Measurements from ENCODE around the gene KIAA1671.

The KIAA1671 gene

GRCh38 chr22:25016311-25016710, 63.8 kb downstream of the KIAA1671 start:
- FAIRE-seq: no peak
- no peak for DNase-seq (ENCODE audit: insufficient read length, low spot score)
- no peak for TF ChIP-seq PAX5 (IDR thresholded peaks at IDR 0.05; ENCODE audit: insufficient read depth, low read length, severe bottlenecking)
- no peak for TF ChIP-seq POLR2A (IDR thresholded peaks at IDR 0.05; ENCODE audit: low read depth, low read length)
- TF ChIP-seq POU2F2 (IDR thresholded peaks at IDR 0.05; ENCODE audit: low read depth, low read length): no peak
- TF ChIP-seq SPI1 (IDR thresholded peaks at IDR 0.05; ENCODE audit: low read depth, low read length): no peak
- no peak for TF ChIP-seq POLR2AphosphoS5 (IDR thresholded peaks at IDR 0.05; ENCODE audit: low read depth, low read length)
- no peak for TF ChIP-seq TAF1 (IDR thresholded peaks at IDR 0.05; ENCODE audit: low read depth, low read length)

- TF ChIP-seq PAX5 (IDR thresholded peaks at IDR 0.05; ENCODE audit: insufficient read depth, low read length, severe bottlenecking) (no peak), SPI1 (IDR thresholded peaks at IDR 0.05; ENCODE audit: low read depth, low read length) (no peak)
- DNase-seq (ENCODE audit: insufficient read length, low spot score) (no peak), FAIRE-seq (no peak)
These were observed 65.5 kb downstream of the KIAA1671 start for GRCh38 chr22:25018009-25018408.

- FAIRE-seq (no peak), DNase-seq (ENCODE audit: insufficient read length, low spot score) (no peak)
- no peak for TF ChIP-seq POU2F2 (IDR thresholded peaks at IDR 0.05; ENCODE audit: low read depth, low read length)
- no peak for TF ChIP-seq PAX5 (IDR thresholded peaks at IDR 0.05; ENCODE audit: insufficient read depth, low read length, severe bottlenecking)
- TF ChIP-seq TAF1 (IDR thresholded peaks at IDR 0.05; ENCODE audit: low read depth, low read length): no peak
- no peak for TF ChIP-seq POLR2A (IDR thresholded peaks at IDR 0.05; ENCODE audit: low read depth, low read length)
These were observed 67.1 kb downstream of the KIAA1671 start for GRCh38 chr22:25019427-25020184.

- DNase-seq (ENCODE audit: insufficient read length, low spot score): no peak
- TF ChIP-seq POLR2A (IDR thresholded peaks at IDR 0.05; ENCODE audit: low read depth, low read length) (no peak), SPI1 (IDR thresholded peaks at IDR 0.05; ENCODE audit: low read depth, low read length) (no peak), TAF1 (IDR thresholded peaks at IDR 0.05; ENCODE audit: low read depth, low read length) (no peak), POU2F2 (IDR thresholded peaks at IDR 0.05; ENCODE audit: low read depth, low read length) (no peak), POLR2AphosphoS5 (IDR thresholded peaks at IDR 0.05; ENCODE audit: low read depth, low read length) (no peak), PAX5 (IDR thresholded peaks at IDR 0.05; ENCODE audit: insufficient read depth, low read length, severe bottlenecking) (no peak)
- no peak for FAIRE-seq
These were observed 68.9 kb downstream of the KIAA1671 start for GRCh38 chr22:25021409-25021808.

GRCh38 chr22:25021976-25022711, 69.6 kb downstream of the KIAA1671 start:
- FAIRE-seq (no peak), DNase-seq (ENCODE audit: insufficient read length, low spot score) (no peak)
- TF ChIP-seq POLR2AphosphoS5 (IDR thresholded peaks at IDR 0.05; ENCODE audit: low read depth, low read length): no peak
- TF ChIP-seq SPI1 (IDR thresholded peaks at IDR 0.05; ENCODE audit: low read depth, low read length): no peak
- no peak for TF ChIP-seq POU2F2 (IDR thresholded peaks at IDR 0.05; ENCODE audit: low read depth, low read length)
- no peak for TF ChIP-seq PAX5 (IDR thresholded peaks at IDR 0.05; ENCODE audit: insufficient read depth, low read length, severe bottlenecking)
- TF ChIP-seq POLR2A (IDR thresholded peaks at IDR 0.05; ENCODE audit: low read depth, low read length): no peak
- no peak for TF ChIP-seq TAF1 (IDR thresholded peaks at IDR 0.05; ENCODE audit: low read depth, low read length)

GRCh38 chr22:25023879-25024278, 71.4 kb downstream of the KIAA1671 start:
- FAIRE-seq: no peak
- DNase-seq (ENCODE audit: insufficient read length, low spot score): no peak
- TF ChIP-seq POU2F2 (IDR thresholded peaks at IDR 0.05; ENCODE audit: low read depth, low read length) (no peak), TAF1 (IDR thresholded peaks at IDR 0.05; ENCODE audit: low read depth, low read length) (no peak), SPI1 (IDR thresholded peaks at IDR 0.05; ENCODE audit: low read depth, low read length) (no peak), POLR2A (IDR thresholded peaks at IDR 0.05; ENCODE audit: low read depth, low read length) (no peak), POLR2AphosphoS5 (IDR thresholded peaks at IDR 0.05; ENCODE audit: low read depth, low read length) (no peak), PAX5 (IDR thresholded peaks at IDR 0.05; ENCODE audit: insufficient read depth, low read length, severe bottlenecking) (no peak)

GRCh38 chr22:25024895-25025294, 72.4 kb downstream of the KIAA1671 start:
- no peak for TF ChIP-seq PAX5 (IDR thresholded peaks at IDR 0.05; ENCODE audit: insufficient read depth, low read length, severe bottlenecking)
- no peak for TF ChIP-seq TAF1 (IDR thresholded peaks at IDR 0.05; ENCODE audit: low read depth, low read length)
- no peak for TF ChIP-seq POLR2AphosphoS5 (IDR thresholded peaks at IDR 0.05; ENCODE audit: low read depth, low read length)
- TF ChIP-seq POLR2A (IDR thresholded peaks at IDR 0.05; ENCODE audit: low read depth, low read length): no peak
- no peak for TF ChIP-seq SPI1 (IDR thresholded peaks at IDR 0.05; ENCODE audit: low read depth, low read length)
- no peak for TF ChIP-seq POU2F2 (IDR thresholded peaks at IDR 0.05; ENCODE audit: low read depth, low read length)
- no peak for FAIRE-seq
- no peak for DNase-seq (ENCODE audit: insufficient read length, low spot score)

GRCh38 chr22:25025491-25026400, 73.2 kb downstream of the KIAA1671 start:
- DNase-seq (ENCODE audit: insufficient read length, low spot score): no peak
- TF ChIP-seq SPI1 (IDR thresholded peaks at IDR 0.05; ENCODE audit: low read depth, low read length): no peak
- TF ChIP-seq TAF1 (IDR thresholded peaks at IDR 0.05; ENCODE audit: low read depth, low read length): no peak
- TF ChIP-seq POU2F2 (IDR thresholded peaks at IDR 0.05; ENCODE audit: low read depth, low read length): no peak
- no peak for TF ChIP-seq POLR2AphosphoS5 (IDR thresholded peaks at IDR 0.05; ENCODE audit: low read depth, low read length)
- TF ChIP-seq POLR2A (IDR thresholded peaks at IDR 0.05; ENCODE audit: low read depth, low read length): no peak
- TF ChIP-seq PAX5 (IDR thresholded peaks at IDR 0.05; ENCODE audit: insufficient read depth, low read length, severe bottlenecking): no peak
- no peak for FAIRE-seq

Measured in GM12891 (cell line).